Activated CD4-positive, CD25-positive, alpha-beta regulatory T cell treated with anti-CD3 and anti-CD28 coated beads, Interleukin-2, amount 50 U/mL, for 16 hours (primary cell): ENCODE measurements around the gene GLS2.
"Not testable (repeated sequence)": the region's sequence is repeated elsewhere in the genome, so short reads cannot be mapped to it uniquely, and the experiment has no call there.

Experiments
- DNase-seq: peaks from one replicate; pipeline ENCODE4 v3.0.0-alpha.2; 2020; ENCODE audit warnings: low read depth, low spot score

Gene GLS2

DNA sequence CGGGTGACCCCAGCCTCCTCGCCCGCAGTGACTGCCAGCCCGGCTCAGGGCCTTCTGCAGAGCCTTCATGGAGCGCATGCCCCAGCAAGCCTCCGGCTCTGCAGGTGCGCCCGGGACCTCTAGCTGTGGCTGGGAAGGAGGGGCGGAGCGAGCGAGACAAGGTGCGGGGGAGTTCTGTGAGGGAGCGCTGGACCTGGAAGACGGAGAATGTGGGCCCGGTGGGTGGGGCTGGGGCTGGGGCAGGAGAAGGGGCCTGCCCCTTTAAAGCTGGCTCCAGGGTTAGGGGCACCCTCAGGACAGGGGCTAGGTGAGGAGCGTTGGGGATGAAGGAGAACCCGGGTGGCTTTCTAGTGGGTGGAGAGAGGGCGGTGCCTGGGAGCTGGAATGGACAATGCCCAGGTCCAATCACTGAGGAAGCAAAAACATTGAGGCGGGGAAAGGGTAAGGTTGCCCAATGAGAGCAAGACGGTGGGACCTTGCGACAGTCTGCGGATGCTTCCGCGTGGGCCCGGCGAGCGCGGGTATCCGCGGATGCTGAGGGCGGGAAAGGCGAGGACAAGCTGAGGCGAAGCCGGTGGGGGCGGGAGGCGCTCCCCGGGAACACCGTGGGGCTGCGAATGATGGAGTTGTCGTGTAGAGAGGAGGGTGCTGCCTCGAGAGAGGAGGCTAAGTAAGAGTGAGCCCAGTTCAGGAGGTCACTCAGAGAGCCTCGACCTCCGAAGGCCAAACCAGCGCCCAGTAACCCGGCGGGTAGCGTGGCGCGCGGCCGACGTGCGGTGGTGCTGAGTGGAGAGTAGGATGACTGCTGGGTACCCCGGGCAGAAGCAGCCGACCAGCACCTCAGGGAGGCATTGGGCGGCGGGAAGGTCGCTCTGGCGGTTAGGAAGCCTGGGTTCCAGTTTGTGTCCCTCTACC is at the start of gene GLS2:
Gene GLS2 (minus strand): TSS at position 121 of the 915 bp plus-strand sequence. CDS start 43 bp downstream, at position 78.
- DNase-seq: peak; percentile 46

DNA sequence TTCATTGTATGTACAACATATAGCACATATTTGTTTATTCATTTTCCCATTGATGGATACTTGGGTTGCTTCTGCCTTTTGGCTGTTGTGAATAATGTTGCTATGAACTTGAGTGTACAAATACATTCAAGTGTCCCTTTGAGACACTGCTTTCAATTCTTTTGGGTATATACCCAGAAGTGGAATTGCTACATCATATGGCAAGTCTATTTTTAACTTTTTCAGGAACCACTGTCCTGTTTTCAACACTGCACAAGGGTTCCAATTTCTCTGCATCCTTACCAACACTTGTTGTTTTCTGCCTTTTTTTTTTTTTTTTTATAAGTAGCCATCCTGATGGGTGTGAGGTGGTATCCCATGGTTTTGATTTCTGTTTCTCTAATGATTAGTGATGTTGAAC is 49.6 kb upstream of the GLS2 start:
- DNase-seq: no peak

DNA sequence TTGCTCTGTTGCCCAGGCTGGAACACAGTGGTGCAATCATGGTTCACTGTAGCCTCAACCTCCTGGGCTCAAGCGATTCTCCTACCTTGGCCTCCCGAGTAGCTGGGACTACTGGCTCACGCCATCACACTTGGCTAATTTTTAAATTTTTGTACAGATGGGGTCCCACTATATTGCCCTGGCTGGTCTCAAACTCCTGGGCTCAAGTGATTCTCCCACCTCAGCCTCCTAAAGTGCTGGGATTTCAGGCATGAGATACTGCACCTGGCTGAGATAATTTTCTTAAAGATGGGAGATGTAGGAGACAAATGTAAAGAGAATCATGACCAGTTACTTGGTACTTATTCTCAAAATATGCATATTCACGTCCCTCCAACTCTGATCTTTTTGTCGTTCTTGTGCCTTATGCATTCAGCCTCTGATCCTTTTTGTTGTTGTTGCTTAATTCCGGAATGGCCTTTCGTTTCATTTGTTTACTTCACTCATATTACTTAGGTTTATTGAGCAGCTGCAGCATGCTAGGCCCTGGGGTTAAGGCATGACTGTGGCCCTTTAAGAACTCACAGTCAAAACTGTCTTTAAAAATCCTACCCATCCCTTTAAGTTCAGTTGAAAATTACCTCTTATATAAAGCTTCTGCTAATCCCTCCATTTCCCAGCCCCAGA is 42.6 kb upstream of the GLS2 start:
- no peak for DNase-seq

DNA sequence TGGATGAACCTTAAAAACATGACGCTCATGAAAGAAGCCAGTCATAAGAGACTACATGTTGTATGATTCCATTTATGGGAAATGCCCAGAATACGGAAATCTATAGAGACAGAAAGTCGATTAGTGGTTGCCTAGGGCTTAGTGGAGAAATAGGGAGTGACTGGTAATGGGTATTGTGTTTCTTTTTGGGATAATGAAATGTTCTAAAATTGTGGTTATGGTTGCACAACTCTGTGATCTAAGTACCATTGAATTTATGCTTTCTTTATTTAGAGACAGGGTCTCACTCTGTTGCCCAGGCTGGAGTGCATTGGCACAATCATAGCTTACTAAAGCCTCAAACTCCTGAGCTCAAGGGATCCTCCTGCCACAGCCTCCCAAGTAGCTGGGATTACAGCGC is 41.7 kb upstream of the GLS2 start:
- no peak for DNase-seq

- no peak for DNase-seq
These were observed 40.9 kb upstream of the GLS2 start for GRCh38 chr12:56528846-56529245.

DNA sequence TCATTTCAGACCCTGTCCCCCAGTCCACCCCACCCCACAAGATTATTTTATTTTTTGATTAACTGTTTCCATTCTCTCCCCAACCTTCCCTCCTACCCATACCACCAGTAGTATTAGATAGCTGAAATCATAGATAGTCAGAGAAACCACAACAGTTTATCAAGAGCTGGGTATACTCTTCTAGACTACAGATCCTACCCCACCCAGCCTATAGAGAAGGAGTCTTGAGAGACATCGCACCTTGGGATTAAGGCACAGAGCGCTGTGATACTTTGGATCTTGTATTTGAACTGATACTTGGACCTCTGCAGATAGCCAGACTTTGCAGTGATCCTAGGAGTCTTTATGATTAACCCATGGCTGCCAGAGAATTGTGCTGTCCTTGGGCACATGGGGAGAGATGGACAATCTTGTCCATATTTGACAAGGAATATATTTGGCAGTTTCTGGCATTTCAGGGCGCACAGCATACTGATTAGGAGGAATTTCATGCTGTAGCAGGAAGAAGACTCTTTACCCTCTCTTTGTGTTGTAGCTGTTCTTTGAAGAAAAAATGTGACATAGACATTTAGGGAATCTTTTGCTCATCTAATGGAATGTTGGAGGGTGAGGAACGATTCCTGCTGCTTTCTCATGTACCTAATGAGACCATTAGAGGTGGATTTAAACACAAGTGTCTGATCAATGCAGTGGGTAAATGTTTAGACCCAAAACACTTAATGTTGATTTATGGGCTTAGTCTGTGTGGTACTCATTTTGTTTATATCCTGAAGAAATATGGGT is 34.6 kb upstream of the GLS2 start:
- DNase-seq: no peak

DNA sequence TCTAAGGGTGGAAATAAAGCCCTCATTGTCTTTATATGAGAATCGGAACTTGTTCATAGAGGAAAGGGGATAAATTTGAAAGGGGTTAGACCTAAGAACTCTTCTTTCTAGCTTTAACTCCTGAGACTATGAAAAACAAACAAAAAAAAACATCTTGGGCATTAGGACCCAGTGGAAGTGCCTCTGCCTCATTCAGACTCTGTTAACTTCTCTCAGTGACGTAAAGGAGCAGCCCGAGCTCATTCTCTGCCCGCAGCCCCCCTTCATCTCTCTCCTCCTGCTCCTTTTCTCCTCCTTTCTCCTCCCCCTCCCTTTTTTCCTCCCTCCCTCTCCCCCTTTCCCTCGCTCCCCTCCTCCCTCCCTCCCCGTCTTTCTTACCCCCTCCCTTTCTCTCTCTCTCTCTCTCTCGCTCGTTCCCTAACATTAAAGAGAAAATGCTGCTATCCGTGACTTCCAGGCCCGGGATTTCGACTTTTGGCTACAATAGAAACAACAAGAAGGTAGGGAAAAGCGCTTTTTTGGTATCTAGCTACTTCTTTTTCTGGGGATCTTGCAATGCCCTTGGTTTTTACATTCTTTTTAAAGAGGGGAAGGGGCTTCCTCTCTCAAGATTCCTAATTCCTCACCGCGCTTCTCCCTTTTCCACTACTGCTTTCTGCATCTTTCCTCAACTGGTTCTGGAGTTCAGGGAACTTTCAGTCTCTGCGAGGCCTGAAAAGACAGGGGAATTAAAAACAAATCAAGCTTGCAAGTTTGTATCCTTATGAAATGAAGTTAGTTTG is 33.8 kb upstream of the GLS2 start, which contains the start of gene RBMS2:
Gene RBMS2 (plus strand): TSS at position 231 of the 782 bp plus-strand sequence. CDS start 204 bp downstream, at position 435.
- DNase-seq: no peak

GRCh38 chr12:56521209-56521589 is 33.2 kb upstream of the GLS2 start:
- DNase-seq: no peak

DNA sequence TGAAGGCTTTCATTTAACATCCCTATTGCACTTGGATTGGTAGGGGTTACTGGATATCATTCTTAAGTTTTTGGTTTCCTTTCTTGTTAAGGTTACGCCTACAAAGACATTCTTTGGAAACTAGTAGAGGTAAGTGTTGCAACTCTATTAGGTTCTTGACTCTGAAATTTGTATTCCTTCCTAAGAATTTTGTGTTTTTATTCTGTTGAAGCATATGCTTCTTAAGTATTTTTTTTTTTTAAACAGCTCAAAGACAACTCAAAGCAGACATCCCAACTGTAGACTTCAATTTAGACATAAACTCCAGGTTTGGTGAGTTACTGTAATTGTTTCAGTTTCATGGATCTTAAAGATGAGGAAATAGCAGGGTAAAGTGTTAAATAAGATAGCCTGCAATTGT is 32.5 kb upstream of the GLS2 start:
- DNase-seq: no peak

GRCh38 chr12:56520048-56520447 is 32.1 kb upstream of the GLS2 start:
- DNase-seq: no peak

- no peak for DNase-seq
These were observed 30.6 kb upstream of the GLS2 start for GRCh38 chr12:56518570-56518969.

GRCh38 chr12:56517854-56518253 is 29.9 kb upstream of the GLS2 start:
- no peak for DNase-seq

DNA sequence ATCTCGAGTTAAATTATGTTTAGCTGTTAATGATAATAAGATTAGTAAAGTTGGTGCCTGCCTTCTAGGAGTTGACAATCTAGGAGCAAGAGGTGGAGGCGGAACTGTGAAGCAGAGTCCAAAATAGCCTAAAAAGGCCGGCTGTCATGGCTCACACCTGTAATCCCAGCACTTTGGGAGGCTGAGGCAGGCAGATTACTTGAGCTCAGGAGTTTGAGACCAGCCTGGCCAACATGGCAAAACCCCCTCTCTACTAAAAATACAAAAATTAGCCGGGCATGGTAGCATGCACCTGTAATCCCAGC is 26.0 kb upstream of the GLS2 start:
- not testable (repeated sequence) for DNase-seq

DNA sequence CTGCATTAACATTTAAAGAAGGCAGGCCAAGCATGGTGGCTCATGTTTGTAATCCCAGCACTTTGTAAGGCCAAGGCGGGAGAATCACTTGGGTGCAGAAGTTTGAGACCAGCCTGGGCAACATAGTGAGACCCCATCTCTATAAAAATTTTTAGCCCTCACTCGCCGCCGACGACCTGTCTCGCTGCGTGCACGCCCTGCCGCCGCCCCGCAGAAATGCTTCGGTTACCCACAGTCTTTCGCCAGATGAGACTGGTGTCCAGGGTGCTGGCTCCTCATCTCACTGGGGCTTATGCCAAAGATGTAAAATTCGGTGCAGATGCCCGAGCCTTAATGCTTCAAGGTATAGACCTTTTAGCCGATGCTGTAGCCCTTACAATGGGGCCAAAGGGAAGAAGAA is 22.8 kb upstream of the GLS2 start:
- DNase-seq: no peak

GRCh38 chr12:56499879-56500278 is 11.9 kb upstream of the GLS2 start:
- DNase-seq: not testable (repeated sequence)

- not testable (repeated sequence) for DNase-seq
These were observed 11.5 kb upstream of the GLS2 start for GRCh38 chr12:56499452-56499851.

DNA sequence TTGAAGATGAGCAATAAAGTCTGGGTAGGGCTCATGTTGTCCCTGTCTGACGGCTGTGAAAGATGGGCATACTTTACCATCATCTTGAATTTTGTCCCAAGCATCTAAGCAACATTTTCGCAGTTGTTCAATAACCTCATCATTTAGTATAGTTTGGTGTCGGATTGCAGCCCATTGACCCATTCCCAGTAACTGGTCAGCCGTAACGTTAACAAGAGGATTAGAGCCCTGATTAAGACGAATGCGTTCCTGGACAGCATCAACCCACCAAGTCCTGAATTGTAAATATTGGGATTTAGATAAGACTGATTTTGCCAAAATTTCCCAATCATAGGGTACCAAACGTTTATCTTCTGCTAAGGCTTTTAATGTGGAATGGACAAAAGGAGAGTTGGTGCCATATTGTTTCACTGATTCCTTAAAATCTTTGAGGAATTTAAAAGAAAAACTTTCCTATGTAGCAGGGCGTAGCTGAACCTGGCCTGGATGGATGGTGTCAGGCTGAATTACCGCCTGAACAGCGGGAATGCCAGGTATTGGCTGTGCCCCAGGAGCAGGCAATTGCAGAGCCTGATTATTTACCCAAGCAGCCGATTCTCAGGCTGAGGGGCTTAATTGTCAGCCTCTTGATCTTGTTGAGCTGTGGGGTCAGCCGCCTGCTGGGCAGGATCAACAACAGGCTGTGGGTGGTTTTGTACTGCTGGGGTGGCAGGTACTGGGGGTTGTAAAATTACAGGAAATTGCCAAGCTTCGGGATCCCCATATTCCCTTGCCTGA is 10.4 kb upstream of the GLS2 start:
- DNase-seq: not testable (repeated sequence)

DNA sequence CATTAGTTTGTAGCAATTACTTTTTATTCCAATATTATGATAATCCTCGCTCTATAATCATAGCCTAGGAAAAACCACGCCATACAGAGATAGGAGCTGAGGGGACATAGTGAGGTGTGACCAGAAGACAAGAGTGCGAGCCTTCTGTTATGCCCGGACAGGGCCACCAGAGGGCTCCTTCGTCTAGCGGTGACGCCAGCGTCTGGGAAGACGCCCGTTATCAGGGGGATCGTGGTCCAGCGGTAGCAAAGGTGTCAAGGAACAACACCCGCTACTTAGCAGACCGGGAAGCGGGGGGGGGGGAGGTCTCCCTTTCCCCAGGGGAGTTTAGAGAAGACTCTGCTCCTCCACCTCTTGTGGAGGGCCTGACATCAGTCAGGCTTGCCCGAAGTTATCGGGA is 8.7 kb upstream of the GLS2 start:
- DNase-seq: peak; percentile 24

DNA sequence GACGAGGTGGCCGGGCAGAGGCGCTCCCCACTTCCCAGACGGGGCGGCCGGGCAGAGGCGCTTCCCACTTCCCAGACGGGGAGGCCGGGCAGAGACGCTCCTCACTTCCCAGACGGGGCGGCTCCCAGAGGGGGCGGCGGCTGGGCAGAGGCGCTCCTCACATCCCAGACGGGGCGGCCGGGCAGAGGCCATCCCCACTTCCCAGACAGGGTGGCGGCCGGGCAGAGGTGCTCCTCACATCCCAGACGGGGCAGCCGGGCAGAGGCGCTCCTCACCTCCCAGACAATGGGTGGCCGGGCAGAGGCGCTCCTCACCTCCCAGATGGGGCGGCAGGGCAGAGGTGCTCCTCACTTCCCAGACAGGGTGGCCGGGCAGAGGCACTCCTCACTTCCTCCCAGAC is 6.5 kb upstream of the GLS2 start:
- not testable (repeated sequence) for DNase-seq

- DNase-seq: not testable (repeated sequence)
These were observed 6.1 kb upstream of the GLS2 start for GRCh38 chr12:56494106-56494415.
